GM12878 (cell line): Measurements from ENCODE around the gene TAF3. TPM values are rescaled to one million over a fixed set of nuclear protein-coding genes. Genes with fewer than 3 reads are reported as not detected.

Experiments
- BHLHE40 ChIP-seq, 2 experiments: fragments of 450-650 bp in 1 of 2; IDR thresholded peaks; 2 replicates each; pipeline ENCODE4 v1.6.1; 2011 to 2017; ENCODE audit warnings: low read depth in 2 of 2, borderline replicate concordance in 1 of 2, improper control_type of control experiment in 1 of 2, low read length in 1 of 2, mild to moderate bottlenecking in 1 of 2
- HCFC1 ChIP-seq: fragments of 150-350 bp; IDR thresholded peaks from 2 replicates; pipeline ENCODE4 v1.6.1; 2014; ENCODE audit warnings: low read length
- HDAC2 ChIP-seq: fragments of 200-600 bp; sonication (generic); IDR thresholded peaks from 2 replicates; pipeline ENCODE4 v1.6.1; 2017
- SPI1 ChIP-seq: IDR thresholded peaks from 2 replicates; pipeline ENCODE4 v1.6.1; 2011; ENCODE audit warnings: low read depth, mild to moderate bottlenecking, low read length, moderate library complexity, borderline replicate concordance; ENCODE audit not compliant: insufficient read depth
- SREBF1 ChIP-seq: IDR thresholded peaks from 2 replicates; pipeline ENCODE4 v1.6.1; 2012; ENCODE audit warnings: mild to moderate bottlenecking, low read length
- polyA plus RNA-seq, 11 experiments: library from polyadenylated mRNA; depleted of rRNA in 4 of 11; unstranded in 6 of 11; stranded (reverse) in 5 of 11; fragments of >200 nt; fragmentation: Nextera tagmentation in 4 of 11; fragmentation: Illumina TruSeq in 1 of 11; extraction: Ambion mirVana in 4 of 11; extraction: Trizol in 1 of 11; gene quantifications; 1 replicate in 1 of 11; 2 replicates in 10 of 11; pipeline versions ENCODE4 v1.2.1 to v1.2.3, GENCODE V29; 2011 to 2016; ENCODE audit warnings: inconsistent platforms in 2 of 11, missing spikeins in 2 of 11, low read depth in 1 of 11
- total RNA-seq, 4 experiments: library from RNA; depleted of rRNA in 3 of 4; stranded (reverse); fragments of >200 nt in 3 of 4; fragmentation: Illumina TruSeq in 1 of 4; extraction: Trizol in 1 of 4; gene quantifications; 2 replicates each; pipeline versions ENCODE4 v1.2.1 to v1.2.3, GENCODE V29; 2013 to 2021
- TF ChIP-seq, protein P1 (sequence below): fragments of 450-650 bp; IDR thresholded peaks from 2 replicates; pipeline ENCODE4 v1.6.1; 2018; ENCODE audit warnings: mild to moderate bottlenecking, low read depth, moderate library complexity; ENCODE audit not compliant: partially characterized antibody
- TF ChIP-seq, protein P2 (sequence below): IDR thresholded peaks from 2 replicates; pipeline ENCODE4 v1.6.1; 2011; ENCODE audit warnings: low read depth, mild to moderate bottlenecking, low read length, moderate library complexity, borderline replicate concordance; ENCODE audit errors: extremely low read depth
- TF ChIP-seq, protein P3 (sequence below): fragments of 450-650 bp; IDR thresholded peaks from 2 replicates; pipeline ENCODE4 v1.6.1; 2016; ENCODE audit warnings: mild to moderate bottlenecking

TAF3 gene
- total and polyA plus RNA-seq, 10 of the 15 experiments (the other 5 are each of a cell fraction or from before 2014, with no cell fraction given), result 2.0 to 10.1 (median 3.7) TPM

DNA sequence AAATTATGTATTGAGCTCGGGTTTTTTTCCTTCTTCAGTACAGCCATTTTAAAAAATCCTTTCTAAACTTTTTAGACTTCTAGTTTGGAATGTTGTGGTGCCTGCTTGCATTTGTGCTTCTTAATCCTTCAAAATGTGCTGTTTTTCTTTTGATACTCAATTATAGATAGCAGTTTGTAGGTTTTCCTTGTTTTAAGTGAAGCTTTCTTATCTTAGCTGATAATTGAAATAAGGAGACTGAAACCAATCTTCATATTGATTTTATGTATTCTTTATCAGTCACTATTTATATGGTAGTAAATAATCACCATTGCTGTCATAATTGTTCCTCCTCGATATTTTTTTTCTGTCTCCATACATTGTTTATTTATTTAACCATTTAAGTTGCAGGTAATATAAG is 56.6 kb downstream of the TAF3 start (continued):
- no peak for TF ChIP-seq SREBF1
- no peak for TF ChIP-seq BHLHE40 (IDR thresholded peaks at IDR 0.05; ENCODE audit: borderline replicate concordance in 1 of 2, low read depth in 2 of 2, low read length in 1 of 2)
- TF ChIP-seq SPI1, result no peak
- TF ChIP-seq, protein P1, sequence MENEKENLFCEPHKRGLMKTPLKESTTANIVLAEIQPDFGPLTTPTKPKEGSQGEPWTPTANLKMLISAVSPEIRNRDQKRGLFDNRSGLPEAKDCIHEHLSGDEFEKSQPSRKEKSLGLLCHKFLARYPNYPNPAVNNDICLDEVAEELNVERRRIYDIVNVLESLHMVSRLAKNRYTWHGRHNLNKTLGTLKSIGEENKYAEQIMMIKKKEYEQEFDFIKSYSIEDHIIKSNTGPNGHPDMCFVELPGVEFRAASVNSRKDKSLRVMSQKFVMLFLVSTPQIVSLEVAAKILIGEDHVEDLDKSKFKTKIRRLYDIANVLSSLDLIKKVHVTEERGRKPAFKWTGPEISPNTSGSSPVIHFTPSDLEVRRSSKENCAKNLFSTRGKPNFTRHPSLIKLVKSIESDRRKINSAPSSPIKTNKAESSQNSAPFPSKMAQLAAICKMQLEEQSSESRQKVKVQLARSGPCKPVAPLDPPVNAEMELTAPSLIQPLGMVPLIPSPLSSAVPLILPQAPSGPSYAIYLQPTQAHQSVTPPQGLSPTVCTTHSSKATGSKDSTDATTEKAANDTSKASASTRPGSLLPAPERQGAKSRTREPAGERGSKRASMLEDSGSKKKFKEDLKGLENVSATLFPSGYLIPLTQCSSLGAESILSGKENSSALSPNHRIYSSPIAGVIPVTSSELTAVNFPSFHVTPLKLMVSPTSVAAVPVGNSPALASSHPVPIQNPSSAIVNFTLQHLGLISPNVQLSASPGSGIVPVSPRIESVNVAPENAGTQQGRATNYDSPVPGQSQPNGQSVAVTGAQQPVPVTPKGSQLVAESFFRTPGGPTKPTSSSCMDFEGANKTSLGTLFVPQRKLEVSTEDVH, result no peak
- TF ChIP-seq HCFC1, result no peak
- TF ChIP-seq HDAC2, result no peak
- TF ChIP-seq, protein P2, sequence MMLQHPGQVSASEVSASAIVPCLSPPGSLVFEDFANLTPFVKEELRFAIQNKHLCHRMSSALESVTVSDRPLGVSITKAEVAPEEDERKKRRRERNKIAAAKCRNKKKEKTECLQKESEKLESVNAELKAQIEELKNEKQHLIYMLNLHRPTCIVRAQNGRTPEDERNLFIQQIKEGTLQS, result no peak
- TF ChIP-seq, protein P3, sequence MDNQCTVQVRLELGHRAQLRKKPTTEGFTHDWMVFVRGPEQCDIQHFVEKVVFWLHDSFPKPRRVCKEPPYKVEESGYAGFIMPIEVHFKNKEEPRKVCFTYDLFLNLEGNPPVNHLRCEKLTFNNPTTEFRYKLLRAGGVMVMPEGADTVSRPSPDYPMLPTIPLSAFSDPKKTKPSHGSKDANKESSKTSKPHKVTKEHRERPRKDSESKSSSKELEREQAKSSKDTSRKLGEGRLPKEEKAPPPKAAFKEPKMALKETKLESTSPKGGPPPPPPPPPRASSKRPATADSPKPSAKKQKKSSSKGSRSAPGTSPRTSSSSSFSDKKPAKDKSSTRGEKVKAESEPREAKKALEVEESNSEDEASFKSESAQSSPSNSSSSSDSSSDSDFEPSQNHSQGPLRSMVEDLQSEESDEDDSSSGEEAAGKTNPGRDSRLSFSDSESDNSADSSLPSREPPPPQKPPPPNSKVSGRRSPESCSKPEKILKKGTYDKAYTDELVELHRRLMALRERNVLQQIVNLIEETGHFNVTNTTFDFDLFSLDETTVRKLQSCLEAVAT, result no peak
